ENCODE data around the gene POMZP3.
"Not testable (repeated sequence)": the region's sequence is repeated elsewhere in the genome, so short reads cannot be mapped to it uniquely, and the experiment has no call there.

Gene POMZP3

DNA sequence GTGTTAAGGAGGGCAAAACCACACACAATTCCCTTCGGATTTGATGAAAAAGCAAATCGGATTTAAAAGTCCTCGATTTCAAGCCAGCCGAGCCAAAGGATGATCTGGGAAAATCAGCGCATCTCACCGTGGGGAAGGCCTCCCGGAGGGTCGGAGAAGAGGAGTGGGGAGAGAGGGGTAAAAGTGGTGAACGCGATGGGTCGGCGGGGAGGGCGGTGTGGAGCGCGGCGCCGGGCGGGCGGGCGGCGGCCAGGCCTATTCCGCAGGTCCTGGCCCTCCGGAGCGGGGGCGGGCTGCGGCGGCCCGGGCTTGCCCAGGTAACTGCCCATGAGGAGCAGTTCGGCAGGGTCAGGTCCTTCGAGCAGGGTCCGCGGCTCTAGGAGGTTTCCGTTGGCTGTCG is 498 bp downstream of the POMZP3 start:
- CTCF ChIA-PET, POLR2A ChIA-PET: not testable (repeated sequence)
- WGBS (ENCODE audit: insufficient coverage) = 7% methylated on average over 3 of the region's 34 CpGs

DNA sequence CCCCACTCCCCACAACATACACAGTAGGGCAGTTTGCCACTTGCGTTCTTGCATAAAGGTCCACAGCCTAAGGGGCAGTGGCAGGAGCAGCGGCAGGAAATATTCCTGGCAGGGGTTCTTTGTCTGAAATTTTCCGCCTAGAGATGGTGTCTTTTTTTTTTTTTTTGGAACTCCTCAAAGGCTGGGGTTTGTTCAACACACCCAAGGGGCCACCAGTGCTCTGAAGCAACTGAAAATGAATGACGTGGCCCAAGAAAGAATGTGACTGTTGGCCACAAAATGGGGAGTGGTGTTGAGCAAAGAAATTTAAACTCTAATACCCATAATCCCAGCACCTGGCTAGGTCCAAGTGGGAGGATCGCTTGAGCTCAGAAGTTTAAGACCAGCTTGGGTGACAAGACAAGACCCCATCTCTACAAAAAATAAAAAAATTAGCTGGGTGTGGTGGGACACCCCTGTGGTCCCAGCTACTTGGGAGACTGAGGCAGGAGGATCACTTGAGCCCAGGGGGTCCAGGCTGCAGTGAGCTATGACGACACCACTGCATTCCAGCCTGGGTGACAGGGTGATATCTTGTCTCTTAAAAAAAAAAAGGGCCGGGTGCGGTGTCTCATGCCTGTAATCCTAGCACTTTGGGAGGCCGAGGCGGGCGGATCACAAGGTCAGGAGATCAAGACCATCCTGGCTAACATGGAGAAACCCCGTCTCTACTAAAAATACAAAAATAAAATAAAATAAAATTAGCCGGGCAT is 7.5 kb downstream of the POMZP3 start:
- CTCF ChIA-PET; DNase-seq; H3K27me3 ChIP-seq (replicated peaks in 2 of 5; ENCODE audit: control insufficient read depth in 4 of 5, insufficient read depth in 5 of 5, low read length in 4 of 5); H3K27ac ChIP-seq (ENCODE audit: insufficient read depth in 1 of 2, low read depth in 1 of 2, low read length in 2 of 2, poor library complexity in 1 of 2, severe bottlenecking in 2 of 2); H3K9me3 ChIP-seq (ENCODE audit: control extremely low read depth in 1 of 5, control insufficient read depth in 4 of 5, insufficient read depth in 2 of 5, low read depth in 1 of 5, low read length in 4 of 5); H3K4me1 ChIP-seq (ENCODE audit: control extremely low read depth in 1 of 4, control insufficient read depth in 4 of 4, insufficient read depth in 4 of 4, low read length in 3 of 4); POLR2A ChIA-PET; H3K36me3 ChIP-seq (ENCODE audit: control insufficient read depth in 4 of 4, insufficient read depth in 4 of 4, low read length in 3 of 4); H3K4me3 ChIP-seq (ENCODE audit: control insufficient read depth in 1 of 7, extremely low read depth in 1 of 7, insufficient read depth in 4 of 7, low read depth in 2 of 7, low read length in 6 of 7): not testable (repeated sequence)
- no CpG with 5 or more reads among the region's 13 CpGs for WGBS (ENCODE audit: insufficient coverage)

More for the DNA sequence above, 498 bp downstream of the POMZP3 start:
- not testable (repeated sequence) for H3K27me3 ChIP-seq (replicated peaks in 2 of 5; ENCODE audit: control insufficient read depth in 4 of 5, insufficient read depth in 5 of 5, low read length in 4 of 5); H3K4me1 ChIP-seq (ENCODE audit: control extremely low read depth in 1 of 4, control insufficient read depth in 4 of 4, insufficient read depth in 4 of 4, low read length in 3 of 4); H3K36me3 ChIP-seq (ENCODE audit: control insufficient read depth in 4 of 4, insufficient read depth in 4 of 4, low read length in 3 of 4); H3K9me3 ChIP-seq (ENCODE audit: control extremely low read depth in 1 of 5, control insufficient read depth in 4 of 5, insufficient read depth in 2 of 5, low read depth in 1 of 5, low read length in 4 of 5)
- Histone ChIP-seq H3K27ac (ENCODE audit: insufficient read depth in 1 of 2, low read depth in 1 of 2, low read length in 2 of 2, poor library complexity in 1 of 2, severe bottlenecking in 2 of 2) (peak overlapping the region in 1 of 2 experiments; percentile 58), H3K4me3 (ENCODE audit: control insufficient read depth in 1 of 7, extremely low read depth in 1 of 7, insufficient read depth in 4 of 7, low read depth in 2 of 7, low read length in 6 of 7) (peak overlapping the region; percentile 35 to 79 (median 68))
- DNase-seq = peak in 2 of 3 donors; percentile 4 to 9

DNA sequence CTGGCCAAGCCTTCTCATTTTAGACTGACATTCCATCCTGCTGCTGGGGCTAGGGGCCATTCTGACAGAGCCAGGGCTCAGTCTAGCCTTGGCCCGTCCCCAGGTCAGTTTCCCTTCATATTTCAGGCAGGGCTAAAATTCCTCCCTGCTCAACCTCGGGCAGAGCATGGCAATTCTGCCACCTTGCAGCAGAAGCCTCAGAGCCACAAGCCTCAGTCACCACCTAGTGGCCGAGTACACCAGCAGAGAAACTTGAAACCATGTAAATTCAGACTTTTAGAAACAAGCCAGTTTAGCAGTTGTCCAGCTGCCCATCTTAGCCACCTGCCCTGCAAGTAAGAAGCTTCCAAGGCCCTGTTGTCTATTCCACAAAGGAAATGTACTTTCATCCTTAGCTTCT is 13.3 kb downstream of the POMZP3 start:
- POLR2A ChIA-PET; H3K9me3 ChIP-seq (ENCODE audit: control extremely low read depth in 1 of 5, control insufficient read depth in 4 of 5, insufficient read depth in 2 of 5, low read depth in 1 of 5, low read length in 4 of 5); H3K4me3 ChIP-seq (ENCODE audit: control insufficient read depth in 1 of 7, extremely low read depth in 1 of 7, insufficient read depth in 4 of 7, low read depth in 2 of 7, low read length in 6 of 7); H3K4me1 ChIP-seq (ENCODE audit: control extremely low read depth in 1 of 4, control insufficient read depth in 4 of 4, insufficient read depth in 4 of 4, low read length in 3 of 4); H3K27me3 ChIP-seq (replicated peaks in 2 of 5; ENCODE audit: control insufficient read depth in 4 of 5, insufficient read depth in 5 of 5, low read length in 4 of 5); H3K27ac ChIP-seq (ENCODE audit: insufficient read depth in 1 of 2, low read depth in 1 of 2, low read length in 2 of 2, poor library complexity in 1 of 2, severe bottlenecking in 2 of 2); H3K36me3 ChIP-seq (ENCODE audit: control insufficient read depth in 4 of 4, insufficient read depth in 4 of 4, low read length in 3 of 4); CTCF ChIA-PET: not testable (repeated sequence)
- peak in 2 of 3 donors; percentile 33 to 61 for DNase-seq
- WGBS (ENCODE audit: insufficient coverage) = no CpG with 5 or more reads among the region's 3 CpGs

DNA sequence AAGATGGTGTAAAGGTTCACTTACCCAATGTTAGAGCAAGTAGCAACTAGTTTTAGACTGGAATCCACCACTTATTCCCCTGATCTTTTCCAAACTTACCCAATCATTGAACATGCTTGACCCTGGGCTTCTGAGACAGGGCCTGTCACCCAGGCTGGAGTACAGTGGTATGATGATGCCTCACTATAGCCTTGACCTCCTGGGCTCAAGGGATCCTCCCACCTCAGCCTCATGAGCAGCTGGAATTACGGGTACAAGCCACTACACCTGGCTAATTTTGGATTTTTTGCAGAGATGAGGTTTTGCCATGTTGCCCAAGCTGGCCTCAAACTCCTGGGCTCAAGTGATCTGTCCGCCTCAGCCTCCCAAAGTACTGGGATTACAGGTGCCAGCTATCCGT is 14.8 kb downstream of the POMZP3 start:
- H3K4me3 ChIP-seq (ENCODE audit: control insufficient read depth in 1 of 7, extremely low read depth in 1 of 7, insufficient read depth in 4 of 7, low read depth in 2 of 7, low read length in 6 of 7); H3K36me3 ChIP-seq (ENCODE audit: control insufficient read depth in 4 of 4, insufficient read depth in 4 of 4, low read length in 3 of 4); H3K27ac ChIP-seq (ENCODE audit: insufficient read depth in 1 of 2, low read depth in 1 of 2, low read length in 2 of 2, poor library complexity in 1 of 2, severe bottlenecking in 2 of 2); H3K27me3 ChIP-seq (replicated peaks in 2 of 5; ENCODE audit: control insufficient read depth in 4 of 5, insufficient read depth in 5 of 5, low read length in 4 of 5); CTCF ChIA-PET; H3K4me1 ChIP-seq (ENCODE audit: control extremely low read depth in 1 of 4, control insufficient read depth in 4 of 4, insufficient read depth in 4 of 4, low read length in 3 of 4); DNase-seq; H3K9me3 ChIP-seq (ENCODE audit: control extremely low read depth in 1 of 5, control insufficient read depth in 4 of 5, insufficient read depth in 2 of 5, low read depth in 1 of 5, low read length in 4 of 5); POLR2A ChIA-PET: not testable (repeated sequence)
- no CpG with 5 or more reads among the region's 3 CpGs for WGBS (ENCODE audit: insufficient coverage)

DNA sequence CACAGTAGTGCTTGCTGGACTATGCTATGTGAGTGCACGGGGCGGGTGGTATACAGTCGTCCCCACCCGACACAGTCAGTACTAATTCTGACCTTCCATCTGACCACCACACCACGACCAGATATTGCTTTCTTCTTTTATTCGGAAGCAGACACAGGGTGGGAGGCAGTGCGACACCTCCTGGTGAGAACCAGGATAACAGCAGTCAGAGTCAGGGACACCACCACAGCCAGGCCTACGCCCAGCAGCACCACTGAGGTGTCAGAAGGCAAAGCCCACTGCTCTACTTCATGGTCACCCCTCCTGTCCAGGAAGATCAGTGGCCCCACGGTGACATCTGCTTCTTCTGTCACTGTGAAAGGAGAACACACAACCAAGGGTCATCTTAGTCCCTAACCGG is 17.2 kb downstream of the POMZP3 start:
- H3K4me3 ChIP-seq (ENCODE audit: control insufficient read depth in 1 of 7, extremely low read depth in 1 of 7, insufficient read depth in 4 of 7, low read depth in 2 of 7, low read length in 6 of 7); H3K9me3 ChIP-seq (ENCODE audit: control extremely low read depth in 1 of 5, control insufficient read depth in 4 of 5, insufficient read depth in 2 of 5, low read depth in 1 of 5, low read length in 4 of 5); H3K4me1 ChIP-seq (ENCODE audit: control extremely low read depth in 1 of 4, control insufficient read depth in 4 of 4, insufficient read depth in 4 of 4, low read length in 3 of 4); POLR2A ChIA-PET; H3K27me3 ChIP-seq (replicated peaks in 2 of 5; ENCODE audit: control insufficient read depth in 4 of 5, insufficient read depth in 5 of 5, low read length in 4 of 5); H3K36me3 ChIP-seq (ENCODE audit: control insufficient read depth in 4 of 4, insufficient read depth in 4 of 4, low read length in 3 of 4); CTCF ChIA-PET; H3K27ac ChIP-seq (ENCODE audit: insufficient read depth in 1 of 2, low read depth in 1 of 2, low read length in 2 of 2, poor library complexity in 1 of 2, severe bottlenecking in 2 of 2); DNase-seq: not testable (repeated sequence)
- WGBS (ENCODE audit: insufficient coverage) = no CpG with 5 or more reads among the region's 10 CpGs

DNA sequence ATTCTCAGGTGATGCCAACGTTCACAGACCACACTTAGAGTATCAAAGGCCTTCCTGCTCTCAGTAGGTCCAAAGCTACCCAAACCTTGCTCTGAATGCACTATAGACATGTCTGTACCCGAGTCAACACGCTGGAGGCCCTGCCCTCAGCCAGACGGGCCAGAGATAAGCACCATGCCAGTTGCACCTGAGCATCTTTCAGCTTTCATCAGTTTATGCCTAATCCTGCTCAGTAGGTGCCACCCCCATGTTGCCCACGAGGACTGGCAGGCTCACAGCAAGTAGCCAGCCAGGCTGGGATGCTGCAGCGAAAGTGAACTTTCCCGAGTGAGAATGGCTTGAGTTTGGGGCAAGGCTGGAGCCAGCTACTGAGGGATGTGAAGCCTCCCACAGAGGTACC is 18.6 kb downstream of the POMZP3 start:
- 92% methylated on average over 6 of the region's 7 CpGs for WGBS (ENCODE audit: insufficient coverage)
- H3K4me3 ChIP-seq (ENCODE audit: control insufficient read depth in 1 of 7, extremely low read depth in 1 of 7, insufficient read depth in 4 of 7, low read depth in 2 of 7, low read length in 6 of 7); DNase-seq; POLR2A ChIA-PET; CTCF ChIA-PET; H3K27ac ChIP-seq (ENCODE audit: insufficient read depth in 1 of 2, low read depth in 1 of 2, low read length in 2 of 2, poor library complexity in 1 of 2, severe bottlenecking in 2 of 2); H3K4me1 ChIP-seq (ENCODE audit: control extremely low read depth in 1 of 4, control insufficient read depth in 4 of 4, insufficient read depth in 4 of 4, low read length in 3 of 4); H3K36me3 ChIP-seq (ENCODE audit: control insufficient read depth in 4 of 4, insufficient read depth in 4 of 4, low read length in 3 of 4); H3K9me3 ChIP-seq (ENCODE audit: control extremely low read depth in 1 of 5, control insufficient read depth in 4 of 5, insufficient read depth in 2 of 5, low read depth in 1 of 5, low read length in 4 of 5); H3K27me3 ChIP-seq (replicated peaks in 2 of 5; ENCODE audit: control insufficient read depth in 4 of 5, insufficient read depth in 5 of 5, low read length in 4 of 5): not testable (repeated sequence)

DNA sequence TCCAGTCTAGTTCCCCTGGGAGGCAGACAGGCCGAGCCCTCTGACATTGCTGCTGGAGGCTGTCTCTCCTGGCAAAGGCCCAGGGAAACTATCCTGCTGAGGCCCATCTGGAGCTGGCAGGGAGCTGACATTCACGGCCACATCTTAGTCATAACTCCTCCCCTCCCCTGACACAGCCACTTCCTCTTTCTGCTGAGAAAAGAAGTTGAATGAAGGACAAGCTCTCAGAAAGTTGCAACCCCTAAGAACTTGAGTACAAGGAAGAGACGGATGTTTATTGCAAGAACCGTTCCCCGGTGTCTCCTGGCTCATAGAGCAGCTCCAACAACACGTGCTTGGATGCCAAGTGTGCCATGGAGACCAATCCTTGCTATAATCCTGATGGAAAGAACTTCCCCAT is 21.1 kb downstream of the POMZP3 start:
- H3K27me3 ChIP-seq (replicated peaks in 2 of 5; ENCODE audit: control insufficient read depth in 4 of 5, insufficient read depth in 5 of 5, low read length in 4 of 5); H3K27ac ChIP-seq (ENCODE audit: insufficient read depth in 1 of 2, low read depth in 1 of 2, low read length in 2 of 2, poor library complexity in 1 of 2, severe bottlenecking in 2 of 2); H3K36me3 ChIP-seq (ENCODE audit: control insufficient read depth in 4 of 4, insufficient read depth in 4 of 4, low read length in 3 of 4); CTCF ChIA-PET; H3K4me3 ChIP-seq (ENCODE audit: control insufficient read depth in 1 of 7, extremely low read depth in 1 of 7, insufficient read depth in 4 of 7, low read depth in 2 of 7, low read length in 6 of 7); H3K4me1 ChIP-seq (ENCODE audit: control extremely low read depth in 1 of 4, control insufficient read depth in 4 of 4, insufficient read depth in 4 of 4, low read length in 3 of 4); H3K9me3 ChIP-seq (ENCODE audit: control extremely low read depth in 1 of 5, control insufficient read depth in 4 of 5, insufficient read depth in 2 of 5, low read depth in 1 of 5, low read length in 4 of 5); POLR2A ChIA-PET: not testable (repeated sequence)
- peak; percentile 81 to 95 (median 92) for DNase-seq
- WGBS (ENCODE audit: insufficient coverage) = no CpG with 5 or more reads among the region's 6 CpGs

Measured in common myeloid progenitor, CD34-positive (primary cell).